HG02840 (cell line): ENCODE results near the gene NAV1.

ENCODE experiments used
- ATAC-seq: cut with Tn5 transposase; IDR thresholded peaks from one replicate; pipeline ENCODE4 v1.9.1; 2021; ENCODE audit warnings: mild to moderate bottlenecking, moderate library complexity, moderate number of reproducible peaks; ENCODE audit not compliant: unreplicated experiment, low FRiP score

The NAV1 gene

GRCh38 chr1:201584471-201585092 lies 45.7 kb downstream of the NAV1 start:
- ATAC-seq, result no peak

DNA sequence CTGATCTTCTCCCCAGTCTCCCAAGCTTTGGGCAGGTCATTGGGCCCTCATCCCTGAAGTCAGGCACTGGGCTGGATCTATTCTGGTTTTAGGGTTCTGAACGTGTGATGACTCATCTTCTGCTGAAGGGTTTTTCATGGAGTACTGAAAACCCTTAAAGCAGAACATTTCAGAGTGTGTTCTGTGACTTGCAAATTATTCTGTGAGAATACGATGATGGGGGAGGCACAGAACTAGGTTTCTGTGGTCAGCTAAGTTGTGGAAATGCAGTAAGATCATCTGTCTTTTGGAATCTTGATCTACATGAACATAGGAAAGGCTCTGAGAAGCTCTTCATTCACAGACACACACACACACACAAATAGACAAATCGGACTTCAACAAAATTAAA lies 46.2 kb downstream of the NAV1 start:
- no peak for ATAC-seq

- no peak for ATAC-seq
Measured at GRCh38 chr1:201585901-201586300, 47.0 kb downstream of the NAV1 start.

DNA sequence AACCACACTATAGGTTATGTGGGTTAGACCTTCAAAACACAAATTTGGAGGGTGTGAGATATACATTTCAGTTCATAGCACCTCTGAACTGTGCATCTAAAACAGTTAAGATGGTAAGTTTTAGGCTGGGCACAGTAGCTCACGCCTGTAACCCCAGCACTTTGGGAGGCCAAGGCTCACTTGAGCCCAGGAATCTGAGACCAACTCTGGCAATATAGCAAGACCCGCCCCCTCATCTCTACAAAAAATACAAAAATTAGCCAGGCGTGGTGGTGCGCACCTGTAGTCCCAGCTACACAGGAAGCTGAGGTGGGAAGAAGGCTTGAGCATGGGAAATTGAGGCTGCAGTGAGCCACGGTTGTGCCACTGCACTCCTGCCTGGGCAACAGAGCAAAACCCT lies 47.9 kb downstream of the NAV1 start:
- no peak for ATAC-seq

GRCh38 chr1:201587729-201588128 lies 48.8 kb downstream of the NAV1 start:
- no peak for ATAC-seq
